Measurements from ENCODE around the gene GGCX.

GGCX gene

GRCh38 chr2:85580206-85580605 lies 18.9 kb upstream of the GGCX start:
- no peak overlapping the region for H3K4me3 ChIP-seq (ENCODE audit: low read depth, low read length)

GRCh38 chr2:85579266-85579935 lies 18.1 kb upstream of the GGCX start:
- no peak overlapping the region for H2AFZ ChIP-seq
- no peaks in the 10 kb centered on the region for H3K9me3 ChIP-seq (ENCODE audit: control insufficient read depth, low read length)
- no peaks in the 10 kb centered on the region for H3K27me3 ChIP-seq (ENCODE audit: control insufficient read depth, insufficient read depth, low read length)
- no peak overlapping the region for H3K9ac ChIP-seq
- peaks cover 15% of the 10 kb centered on the region for H3K4me1 ChIP-seq
- peak overlapping the region; percentile 60 for H3K4me3 ChIP-seq (ENCODE audit: low read depth, low read length)
- H3K79me2 ChIP-seq: peaks cover 4% of the 10 kb centered on the region
- H3K36me3 ChIP-seq (ENCODE audit: control insufficient read depth, insufficient read depth, low read length): no peaks in the 10 kb centered on the region
- no peak for TF ChIP-seq CTCF (IDR thresholded peaks at IDR 0.05)
- peak overlapping the region; percentile 69 for H3K4me2 ChIP-seq (ENCODE audit: low read length)
- peak overlapping the region; percentile 88 for H3K27ac ChIP-seq

More at GRCh38 chr2:85580206-85580605, 18.9 kb upstream of the GGCX start:
- H3K4me1 ChIP-seq: peaks cover 19% of the 10 kb centered on the region
- H3K9ac ChIP-seq: no peak overlapping the region
- TF ChIP-seq CTCF (IDR thresholded peaks at IDR 0.05): no peak
- H3K27ac ChIP-seq: no peak overlapping the region
- H3K79me2 ChIP-seq: peaks cover 4% of the 10 kb centered on the region
- no peak overlapping the region for H2AFZ ChIP-seq
- no peaks in the 10 kb centered on the region for H3K36me3 ChIP-seq (ENCODE audit: control insufficient read depth, insufficient read depth, low read length)
- no peaks in the 10 kb centered on the region for H3K27me3 ChIP-seq (ENCODE audit: control insufficient read depth, insufficient read depth, low read length)
- H3K9me3 ChIP-seq (ENCODE audit: control insufficient read depth, low read length): no peaks in the 10 kb centered on the region
- no peak overlapping the region for H3K4me2 ChIP-seq (ENCODE audit: low read length)

- no peak for TF ChIP-seq CTCF (IDR thresholded peaks at IDR 0.05)
- Histone ChIP-seq H3K79me2 (peaks cover 4% of the 10 kb centered on the region), H3K36me3 (ENCODE audit: control insufficient read depth, insufficient read depth, low read length) (no peaks in the 10 kb centered on the region), H3K4me1 (peaks cover 15% of the 10 kb centered on the region), H3K9me3 (ENCODE audit: control insufficient read depth, low read length) (no peaks in the 10 kb centered on the region), H3K27me3 (ENCODE audit: control insufficient read depth, insufficient read depth, low read length) (no peaks in the 10 kb centered on the region), H3K9ac (no peak overlapping the region), H2AFZ (peak overlapping the region; percentile 75), H3K27ac (peak overlapping the region; percentile 88), H3K4me3 (ENCODE audit: low read depth, low read length) (peak overlapping the region; percentile 60), H3K4me2 (ENCODE audit: low read length) (peak overlapping the region; percentile 69)
Observed at GRCh38 chr2:85578243-85579180, 17.2 kb upstream of the GGCX start.

GRCh38 chr2:85577386-85578242 lies 16.3 kb upstream of the GGCX start, which contains the start of gene VAMP8:
Gene VAMP8, plus strand, starts transcription at chr2:85577586. Its CDS starts 61 bp downstream, at chr2:85577647.
- Histone ChIP-seq H3K36me3 (ENCODE audit: control insufficient read depth, insufficient read depth, low read length) (no peaks in the 10 kb centered on the region), H3K4me3 (ENCODE audit: low read depth, low read length) (peak within 1 kb of the TSS; percentile 60), H2AFZ (peak within 1 kb of the TSS; percentile 75), H3K4me1 (peaks cover 15% of the 10 kb centered on the region), H3K79me2 (peaks cover 4% of the 10 kb centered on the region), H3K27me3 (ENCODE audit: control insufficient read depth, insufficient read depth, low read length) (no peaks in the 10 kb centered on the region), H3K9ac (no peak within 1 kb of the TSS), H3K4me2 (ENCODE audit: low read length) (peak within 1 kb of the TSS; percentile 69), H3K27ac (peak within 1 kb of the TSS; percentile 88), H3K9me3 (ENCODE audit: control insufficient read depth, low read length) (no peaks in the 10 kb centered on the region)
- no peak for TF ChIP-seq CTCF (IDR thresholded peaks at IDR 0.05)
